K562 (cell line): ENCODE data around the gene PIK3R5.

ENCODE experiments used
- ATF6 ChIP-seq: sonication (generic); formaldehyde crosslinking; IDR thresholded peaks from 2 replicates; pipeline ENCODE4 v1.4.0; 2020; ENCODE audit warnings: mild to moderate bottlenecking, missing genetic modification reagents
- SRSF3 ChIP-seq: fragments of 200-400 bp; formaldehyde crosslinking; IDR thresholded peaks from 2 replicates; pipeline ENCODE4 v1.6.1; 2016; ENCODE audit warnings: mild to moderate bottlenecking, low read length, moderate library complexity; ENCODE audit not compliant: insufficient read depth
- TCF3 ChIP-seq: sonication (generic); formaldehyde crosslinking; IDR thresholded peaks from 2 replicates; pipeline ENCODE4 v1.4.0; 2020; ENCODE audit warnings: mild to moderate bottlenecking, missing genetic modification reagents
- ZNF76 ChIP-seq: fragments of 250-450 bp; sonication (Bioruptor Pico); IDR thresholded peaks from 2 replicates; pipeline ENCODE4 v1.4.0; 2020; ENCODE audit warnings: mild to moderate bottlenecking, moderate library complexity, borderline replicate concordance
- TF ChIP-seq, protein P1 (sequence below): sonication (generic); formaldehyde crosslinking; IDR thresholded peaks from 2 replicates; pipeline ENCODE4 v1.8.0; 2022; ENCODE audit warnings: mild to moderate bottlenecking, missing genetic modification reagents, borderline replicate concordance

GRCh38 chr17:8890671-8891070 is 74.8 kb downstream of the PIK3R5 start:
- no peak for TF ChIP-seq TCF3
- TF ChIP-seq SRSF3: no peak
- TF ChIP-seq, protein P1, sequence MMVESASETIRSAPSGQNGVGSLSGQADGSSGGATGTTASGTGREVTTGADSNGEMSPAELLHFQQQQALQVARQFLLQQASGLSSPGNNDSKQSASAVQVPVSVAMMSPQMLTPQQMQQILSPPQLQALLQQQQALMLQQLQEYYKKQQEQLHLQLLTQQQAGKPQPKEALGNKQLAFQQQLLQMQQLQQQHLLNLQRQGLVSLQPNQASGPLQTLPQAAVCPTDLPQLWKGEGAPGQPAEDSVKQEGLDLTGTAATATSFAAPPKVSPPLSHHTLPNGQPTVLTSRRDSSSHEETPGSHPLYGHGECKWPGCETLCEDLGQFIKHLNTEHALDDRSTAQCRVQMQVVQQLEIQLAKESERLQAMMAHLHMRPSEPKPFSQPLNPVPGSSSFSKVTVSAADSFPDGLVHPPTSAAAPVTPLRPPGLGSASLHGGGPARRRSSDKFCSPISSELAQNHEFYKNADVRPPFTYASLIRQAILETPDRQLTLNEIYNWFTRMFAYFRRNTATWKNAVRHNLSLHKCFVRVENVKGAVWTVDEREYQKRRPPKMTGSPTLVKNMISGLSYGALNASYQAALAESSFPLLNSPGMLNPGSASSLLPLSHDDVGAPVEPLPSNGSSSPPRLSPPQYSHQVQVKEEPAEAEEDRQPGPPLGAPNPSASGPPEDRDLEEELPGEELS (CRISPR knock-in tag): no peak
- no peak for TF ChIP-seq ZNF76 (CRISPR knock-in tag)
- no peak for TF ChIP-seq ATF6 (CRISPR knock-in tag)
